ENCODE results near the gene FGF11.

The FGF11 gene

GRCh38 chr17:7408863-7409262 lies 30.4 kb upstream of the FGF11 start:
- no peak for DNase-seq

GRCh38 chr17:7409716-7410115 lies 29.6 kb upstream of the FGF11 start:
- DNase-seq: no peak

GRCh38 chr17:7410634-7411426 lies 28.5 kb upstream of the FGF11 start:
- no peak for DNase-seq

GRCh38 chr17:7411427-7411750 lies 27.9 kb upstream of the FGF11 start:
- no peak for DNase-seq

GRCh38 chr17:7413346-7413985 lies 25.8 kb upstream of the FGF11 start:
- DNase-seq: no peak

GRCh38 chr17:7414837-7415236 lies 24.5 kb upstream of the FGF11 start:
- DNase-seq: no peak

GRCh38 chr17:7415784-7416183 lies 23.5 kb upstream of the FGF11 start:
- DNase-seq: no peak

GRCh38 chr17:7416323-7416722 lies 23.0 kb upstream of the FGF11 start:
- no peak for DNase-seq

- no peak for DNase-seq
These were observed 22.2 kb upstream of the FGF11 start for GRCh38 chr17:7417056-7417655.

- no peak for DNase-seq
These were observed 20.7 kb upstream of the FGF11 start for GRCh38 chr17:7418472-7419152.

- no peak for DNase-seq
These were observed 19.3 kb upstream of the FGF11 start, which contains the start of gene SPEM1 for GRCh38 chr17:7419819-7420610. Gene SPEM1 (plus strand): TSS chr17:7420324. CDS start chr17:7420385, 61 bp downstream.

GRCh38 chr17:7421186-7421585 lies 18.1 kb upstream of the FGF11 start:
- no peak for DNase-seq

- no peak for DNase-seq
These were observed 15.6 kb upstream of the FGF11 start for GRCh38 chr17:7423679-7424078.

- DNase-seq: no peak
These were observed 14.0 kb upstream of the FGF11 start, which contains the start of gene SPEM2 for GRCh38 chr17:7425316-7425715. Gene SPEM2 (plus strand): TSS chr17:7425616. CDS start chr17:7425689, 73 bp downstream.

- DNase-seq: no peak
These were observed 13.6 kb upstream of the FGF11 start for GRCh38 chr17:7425756-7426155.

GRCh38 chr17:7426203-7426863 lies 13.0 kb upstream of the FGF11 start:
- DNase-seq: no peak

GRCh38 chr17:7426896-7427489 lies 12.3 kb upstream of the FGF11 start:
- DNase-seq: no peak

- DNase-seq: no peak
These were observed 11.8 kb upstream of the FGF11 start for GRCh38 chr17:7427549-7427948.

- no peak for DNase-seq
These were observed 10.8 kb upstream of the FGF11 start, which contains the start of gene SPEM3 for GRCh38 chr17:7428557-7428956. Gene SPEM3 (plus strand): TSS chr17:7428857. CDS start chr17:7428903, 46 bp downstream.

- DNase-seq: no peak
These were observed 9.6 kb upstream of the FGF11 start for GRCh38 chr17:7429722-7430121.

- no peak for DNase-seq
These were observed 8.1 kb upstream of the FGF11 start for GRCh38 chr17:7431231-7431630.

GRCh38 chr17:7432296-7432695 lies 7.0 kb upstream of the FGF11 start:
- no peak for DNase-seq

Measured in DMS153 (cell line).